GM12878 (cell line): ENCODE results near the gene PRG2. TPM values are rescaled to one million over a fixed set of nuclear protein-coding genes. Genes with fewer than 3 reads are reported as not detected.

Experiments
- CHD1 ChIP-seq: IDR thresholded peaks from 2 replicates; pipeline ENCODE4 v1.6.1; 2012; ENCODE audit warnings: low read depth, low read length, improper control_type of control experiment
- EED ChIP-seq: sonication (generic); IDR thresholded peaks from 2 replicates; pipeline ENCODE4 v1.6.1; 2016; ENCODE audit warnings: antibody characterized with exemption, low read depth
- ESRRA ChIP-seq: IDR thresholded peaks from 2 replicates; pipeline ENCODE4 v1.6.1; 2012; ENCODE audit warnings: mild to moderate bottlenecking, low read length, improper control_type of control experiment
- FOXK2 ChIP-seq: fragments of 450-650 bp; IDR thresholded peaks from 2 replicates; pipeline ENCODE4 v1.6.1; 2017; ENCODE audit warnings: mild to moderate bottlenecking, moderate library complexity
- HCFC1 ChIP-seq: fragments of 150-350 bp; IDR thresholded peaks from 2 replicates; pipeline ENCODE4 v1.6.1; 2014; ENCODE audit warnings: low read length
- HDAC6 ChIP-seq: fragments of 200-600 bp; sonication (generic); IDR thresholded peaks from one replicate; pipeline ENCODE4 v1.8.0; 2017; ENCODE audit warnings: antibody characterized with exemption; ENCODE audit not compliant: unreplicated experiment
- HDGF ChIP-seq: fragments of 450-650 bp; IDR thresholded peaks from 2 replicates; pipeline ENCODE4 v1.6.1; 2016; ENCODE audit warnings: antibody characterized with exemption
- IKZF2 ChIP-seq, 2 experiments: fragments of 450-650 bp; IDR thresholded peaks; 2 replicates each; pipeline ENCODE4 v1.6.1; 2017; ENCODE audit warnings: mild to moderate bottlenecking in 2 of 2, moderate library complexity in 2 of 2
- JUND ChIP-seq: IDR thresholded peaks from 2 replicates; pipeline ENCODE4 v1.6.1; 2012; ENCODE audit warnings: low read depth, mild to moderate bottlenecking, low read length, improper control_type of control experiment, moderate library complexity
- LARP7 ChIP-seq: fragments of 450-650 bp; IDR thresholded peaks from 2 replicates; pipeline ENCODE4 v1.6.1; 2017; ENCODE audit warnings: mild to moderate bottlenecking
- MAX ChIP-seq: IDR thresholded peaks from 2 replicates; pipeline ENCODE4 v1.6.1; 2012; ENCODE audit warnings: low read depth, low read length, improper control_type of control experiment
- MEF2B ChIP-seq: fragments of 450-650 bp; IDR thresholded peaks from 2 replicates; pipeline ENCODE4 v1.6.1; 2018; ENCODE audit warnings: mild to moderate bottlenecking, moderate library complexity; ENCODE audit not compliant: partially characterized antibody, poor library complexity, severe bottlenecking
- MYC ChIP-seq: IDR thresholded peaks from 2 replicates; pipeline ENCODE4 v1.6.1; 2011; ENCODE audit warnings: mild to moderate bottlenecking, low read length, moderate library complexity, inconsistent platforms; ENCODE audit not compliant: insufficient read depth, insufficient replicate concordance, insufficient read length, severe bottlenecking
- NFXL1 ChIP-seq: fragments of 450-650 bp; IDR thresholded peaks from 2 replicates; pipeline ENCODE4 v1.6.1; 2017; ENCODE audit warnings: antibody characterized with exemption, mild to moderate bottlenecking, borderline replicate concordance
- NRF1 ChIP-seq: conservative IDR thresholded peaks from 2 replicates; pipeline ENCODE4 v1.6.1; 2011; ENCODE audit warnings: mild to moderate bottlenecking, low read depth, low read length, improper control_type of control experiment
- RB1 ChIP-seq: fragments of 450-650 bp; formaldehyde crosslinking; IDR thresholded peaks from 2 replicates; pipeline ENCODE4 v1.6.1; 2017; ENCODE audit warnings: mild to moderate bottlenecking, borderline replicate concordance
- SIX5 ChIP-seq: IDR thresholded peaks from 2 replicates; pipeline ENCODE4 v1.6.1; 2011; ENCODE audit warnings: mild to moderate bottlenecking, low read depth, low read length, moderate library complexity; ENCODE audit not compliant: severe bottlenecking
- SMARCA5 ChIP-seq: fragments of 450-650 bp; IDR thresholded peaks from 2 replicates; pipeline ENCODE4 v1.6.1; 2017; ENCODE audit warnings: mild to moderate bottlenecking
- STAT1 ChIP-seq: fragments of 450-650 bp; conservative IDR thresholded peaks from 2 replicates; pipeline ENCODE4 v1.6.1; 2014; ENCODE audit warnings: antibody characterized with exemption, mild to moderate bottlenecking
- SUZ12 ChIP-seq: fragments of 200-600 bp; sonication (generic); IDR thresholded peaks from one replicate; pipeline ENCODE4 v1.6.1; 2018; ENCODE audit warnings: antibody characterized with exemption, mild to moderate bottlenecking; ENCODE audit not compliant: unreplicated experiment
- TCF3 ChIP-seq: IDR thresholded peaks from 2 replicates; pipeline ENCODE4 v1.6.1; 2012; ENCODE audit warnings: low read depth, mild to moderate bottlenecking, low read length, borderline replicate concordance; ENCODE audit not compliant: insufficient read depth
- ZNF384 ChIP-seq: IDR thresholded peaks from 2 replicates; pipeline ENCODE4 v1.6.1; 2012; ENCODE audit warnings: low read depth, mild to moderate bottlenecking, low read length, improper control_type of control experiment, borderline replicate concordance
- ZNF687 ChIP-seq: fragments of 450-650 bp; IDR thresholded peaks from 2 replicates; pipeline ENCODE4 v1.6.1; 2017; ENCODE audit warnings: mild to moderate bottlenecking, moderate library complexity
- polyA plus RNA-seq, 11 experiments: library from polyadenylated mRNA; depleted of rRNA in 4 of 11; unstranded in 6 of 11; stranded (reverse) in 5 of 11; fragments of >200 nt; fragmentation: Nextera tagmentation in 4 of 11; fragmentation: Illumina TruSeq in 1 of 11; extraction: Ambion mirVana in 4 of 11; extraction: Trizol in 1 of 11; gene quantifications; 1 replicate in 1 of 11; 2 replicates in 10 of 11; pipeline versions ENCODE4 v1.2.1 to v1.2.3, GENCODE V29; 2011 to 2016; ENCODE audit warnings: inconsistent platforms in 2 of 11, missing spikeins in 2 of 11, low read depth in 1 of 11
- total RNA-seq, 4 experiments: library from RNA; depleted of rRNA in 3 of 4; stranded (reverse); fragments of >200 nt in 3 of 4; fragmentation: Illumina TruSeq in 1 of 4; extraction: Trizol in 1 of 4; gene quantifications; 2 replicates each; pipeline versions ENCODE4 v1.2.1 to v1.2.3, GENCODE V29; 2013 to 2021
- TF ChIP-seq, protein P1 (sequence below): fragments of 150-350 bp; IDR thresholded peaks from 2 replicates; pipeline ENCODE4 v1.6.1; 2014; ENCODE audit warnings: mild to moderate bottlenecking, low read depth, low read length
- TF ChIP-seq, protein P2 (sequence below): fragments of 450-650 bp; IDR thresholded peaks from 2 replicates; pipeline ENCODE4 v1.6.1; 2016; ENCODE audit warnings: mild to moderate bottlenecking

PRG2 gene
- total and polyA plus RNA-seq, 10 of the 15 experiments (the other 5 are each of a cell fraction or from before 2014, with no cell fraction given) = 0.10 to 1.7 (median 0.56) TPM; not detected in 2

- TF ChIP-seq ZNF687 = peak; percentile 91
- TF ChIP-seq NRF1 = no peak
- no peak for TF ChIP-seq HCFC1
- no peak for TF ChIP-seq STAT1
- TF ChIP-seq, protein P1, sequence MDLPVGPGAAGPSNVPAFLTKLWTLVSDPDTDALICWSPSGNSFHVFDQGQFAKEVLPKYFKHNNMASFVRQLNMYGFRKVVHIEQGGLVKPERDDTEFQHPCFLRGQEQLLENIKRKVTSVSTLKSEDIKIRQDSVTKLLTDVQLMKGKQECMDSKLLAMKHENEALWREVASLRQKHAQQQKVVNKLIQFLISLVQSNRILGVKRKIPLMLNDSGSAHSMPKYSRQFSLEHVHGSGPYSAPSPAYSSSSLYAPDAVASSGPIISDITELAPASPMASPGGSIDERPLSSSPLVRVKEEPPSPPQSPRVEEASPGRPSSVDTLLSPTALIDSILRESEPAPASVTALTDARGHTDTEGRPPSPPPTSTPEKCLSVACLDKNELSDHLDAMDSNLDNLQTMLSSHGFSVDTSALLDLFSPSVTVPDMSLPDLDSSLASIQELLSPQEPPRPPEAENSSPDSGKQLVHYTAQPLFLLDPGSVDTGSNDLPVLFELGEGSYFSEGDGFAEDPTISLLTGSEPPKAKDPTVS = no peak
- TF ChIP-seq LARP7 = no peak
- no peak for TF ChIP-seq SMARCA5
- 0 out of 4 replicates have a peak, but pooled peaks of 1 of the 2 experiments have one; percentile 19 for TF ChIP-seq IKZF2 (IDR thresholded peaks at IDR 0.05)
- TF ChIP-seq JUND = no peak
- no peak for TF ChIP-seq HDGF
- no peak for TF ChIP-seq FOXK2
- peak; percentile 66 for TF ChIP-seq MAX
- no peak for TF ChIP-seq RB1
- TF ChIP-seq ZNF384 = no peak
- TF ChIP-seq, protein P2, sequence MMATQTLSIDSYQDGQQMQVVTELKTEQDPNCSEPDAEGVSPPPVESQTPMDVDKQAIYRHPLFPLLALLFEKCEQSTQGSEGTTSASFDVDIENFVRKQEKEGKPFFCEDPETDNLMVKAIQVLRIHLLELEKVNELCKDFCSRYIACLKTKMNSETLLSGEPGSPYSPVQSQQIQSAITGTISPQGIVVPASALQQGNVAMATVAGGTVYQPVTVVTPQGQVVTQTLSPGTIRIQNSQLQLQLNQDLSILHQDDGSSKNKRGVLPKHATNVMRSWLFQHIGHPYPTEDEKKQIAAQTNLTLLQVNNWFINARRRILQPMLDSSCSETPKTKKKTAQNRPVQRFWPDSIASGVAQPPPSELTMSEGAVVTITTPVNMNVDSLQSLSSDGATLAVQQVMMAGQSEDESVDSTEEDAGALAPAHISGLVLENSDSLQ = no peak
- TF ChIP-seq SIX5 = no peak
- peak; percentile 21 for TF ChIP-seq MEF2B
- TF ChIP-seq ESRRA = no peak
- TF ChIP-seq NFXL1 = no peak
- TF ChIP-seq TCF3 = no peak
- TF ChIP-seq EED = 0 out of 2 replicates have a peak, but pooled peaks have one; percentile 20
- TF ChIP-seq MYC = peak; percentile 67
- no peak for TF ChIP-seq SUZ12
- no peak for TF ChIP-seq HDAC6
- TF ChIP-seq CHD1 = no peak
Observed at GRCh38 chr11:57425565-57426438, 35.4 kb upstream of the PRG2 start (continued).
